ENCODE data around the gene PMF1.
"Not testable (repeated sequence)": the region's sequence is repeated elsewhere in the genome, so short reads cannot be mapped to it uniquely, and the experiment has no call there.

PMF1 gene
- 14.5 to 20.3 reads per million in 2 donors for total RNA-seq

GRCh38 chr1:156212833-156213643, at the start of gene PMF1:
TSS of gene PMF1 (plus strand) at chr1:156213007. CDS start at chr1:156213016, 9 bp downstream.
- peak; percentile 90 to 98 (median 94) for DNase-seq

- no peak for DNase-seq
Observed at GRCh38 chr1:156163712-156164111, 49.1 kb upstream of the PMF1 start.

- no peak for DNase-seq
Observed at GRCh38 chr1:156164125-156164831, 48.5 kb upstream of the PMF1 start.

GRCh38 chr1:156165083-156165482, 47.7 kb upstream of the PMF1 start:
- no peak for DNase-seq

- no peak for DNase-seq
Observed at GRCh38 chr1:156167536-156167935, 45.3 kb upstream of the PMF1 start.

GRCh38 chr1:156172696-156173470, 39.9 kb upstream of the PMF1 start:
- DNase-seq, result no peak

- DNase-seq, result no peak
Observed at GRCh38 chr1:156176610-156177210, 36.1 kb upstream of the PMF1 start.

- no peak for DNase-seq
Observed at GRCh38 chr1:156177919-156178654, 34.7 kb upstream of the PMF1 start.

GRCh38 chr1:156180471-156180870, 32.3 kb upstream of the PMF1 start:
- no peak for DNase-seq

GRCh38 chr1:156181391-156181924, 31.3 kb upstream of the PMF1 start:
- not testable (repeated sequence) for DNase-seq

GRCh38 chr1:156182010-156182779, 30.6 kb upstream of the PMF1 start:
- DNase-seq, result not testable (repeated sequence)

GRCh38 chr1:156186347-156187177, 26.2 kb upstream of the PMF1 start:
- not testable (repeated sequence) for DNase-seq

- DNase-seq, result not testable (repeated sequence)
Observed at GRCh38 chr1:156190265-156190664, 22.5 kb upstream of the PMF1 start.

GRCh38 chr1:156191292-156191964, 21.4 kb upstream of the PMF1 start:
- DNase-seq, result no peak

GRCh38 chr1:156193208-156193487, 19.7 kb upstream of the PMF1 start:
- DNase-seq, result no peak

GRCh38 chr1:156193488-156194299, 19.1 kb upstream of the PMF1 start, which contains the start of gene SLC25A44:
TSS of gene SLC25A44 (plus strand) at chr1:156194104. CDS start at chr1:156199848, 5,744 bp downstream.
- peak; percentile 86 to 98 (median 96) for DNase-seq

GRCh38 chr1:156194300-156194652, 18.5 kb upstream of the PMF1 start:
- DNase-seq, result peak in 1 of 5 experiments; percentile 13

GRCh38 chr1:156195853-156196252, 17.0 kb upstream of the PMF1 start:
- no peak for DNase-seq

GRCh38 chr1:156196445-156196844, 16.4 kb upstream of the PMF1 start:
- DNase-seq, result no peak
